HCT116 (cell line): ENCODE measurements around the gene HNRNPL. TPM values are rescaled to one million over a fixed set of nuclear protein-coding genes. Genes with fewer than 3 reads are reported as not detected.

Source experiments
- ATAC-seq: fragments of 200-7000 bp; cut with Tn5 transposase; 2 replicates; pipeline ENCODE4 v1.9.1; 2020; ENCODE audit warnings: mild to moderate bottlenecking, moderate library complexity
- BruUV-seq: library from RNA; stranded (reverse); fragments of 400-500 nt; replicated peaks from 2 replicates; lab custom pipeline; 2021; lab: Mats Ljungman, UMichigan
- CTCF ChIA-PET: fragments of 300-600 bp; sonication (Branson Sonifier 250); formaldehyde crosslinking; loops from one replicate; lab custom pipeline; 2021; ENCODE audit warnings: antibody characterized with exemption; lab: Charles Lee
- POLR2A ChIA-PET: fragments of 300-600, 350-600 bp; sonication (Branson Sonifier 250); formaldehyde crosslinking; loops from one replicate; lab custom pipeline; 2021; ENCODE audit warnings: antibody characterized with exemption; lab: Charles Lee
- RAD21 ChIA-PET, 2 experiments: fragments of 300-600 bp; sonication (Branson Sonifier 250); formaldehyde crosslinking; loops; one replicate each; lab custom pipeline; 2023; ENCODE audit warnings: low total read pairs in 2 of 2; ENCODE audit not compliant: uncharacterized antibody in 2 of 2, unreplicated experiment in 2 of 2, low non-redundant PET in 1 of 2; lab: Charles Lee
- DNase-seq: peaks from one replicate; pipeline ENCODE4 v3.0.0-alpha.2; 2010; ENCODE audit warnings: low read depth, low spot score
- H2AFZ ChIP-seq: fragments of 200-600 bp; shearing (Covaris generic), sonication (generic); 2 replicates; pipeline ENCODE4 v1.6.1; 2017; ENCODE audit warnings: low read depth, mixed run types, mixed read lengths, antibody characterized with exemption, low read length; ENCODE audit not compliant: poor library complexity, severe bottlenecking
- H3K27ac ChIP-seq: 2 replicates; pipeline ENCODE4 v1.5.1; 2012; ENCODE audit warnings: low read depth, low read length
- H3K27me3 ChIP-seq: fragments of 200-600 bp; sonication (generic); 2 replicates; pipeline ENCODE4 v1.6.1; 2016; ENCODE audit warnings: mixed run types, low read length, mixed read lengths; ENCODE audit not compliant: insufficient read depth
- H3K36me3 ChIP-seq, 2 experiments: fragments of 200-500 bp in 1 of 2; fragments of 200-600 bp in 1 of 2; sonication (Bioruptor generic) in 1 of 2; sonication (generic) in 1 of 2; 2 replicates each; pipeline versions ENCODE4 v1.5.1 to v1.6.1; 2014 to 2016; ENCODE audit warnings: low read length in 2 of 2, inconsistent platforms in 1 of 2, mixed read lengths in 1 of 2, mixed run types in 1 of 2; ENCODE audit not compliant: insufficient read depth in 2 of 2, control insufficient read depth in 1 of 2
- H3K4me1 ChIP-seq, 2 experiments: fragments of 200-600 bp in 1 of 2; sonication (generic) in 1 of 2; 2 replicates each; pipeline versions ENCODE4 v1.5.1 to v1.6.1; 2012 to 2017; ENCODE audit warnings: low read length in 2 of 2, inconsistent platforms in 1 of 2, mild to moderate bottlenecking in 1 of 2, mixed read lengths in 1 of 2, mixed run types in 1 of 2, moderate library complexity in 1 of 2; ENCODE audit not compliant: insufficient read depth in 2 of 2, control insufficient read depth in 1 of 2
- H3K4me2 ChIP-seq: fragments of 200-600 bp; sonication (generic); 2 replicates; pipeline ENCODE4 v1.6.1; 2017; ENCODE audit warnings: mixed run types, low read length, mixed read lengths
- H3K4me3 ChIP-seq, 2 experiments: fragments of 200-600 bp in 1 of 2; sonication (generic) in 1 of 2; replicated peaks in 1 of 2; 2 replicates each; pipeline ENCODE4 v1.5.1; 2011 to 2016; ENCODE audit warnings: low read length in 2 of 2, control low read depth in 1 of 2, low read depth in 1 of 2, mild to moderate bottlenecking in 1 of 2, mixed read lengths in 1 of 2, mixed run types in 1 of 2
- H3K79me2 ChIP-seq: fragments of 200-600 bp; sonication (generic); 2 replicates; pipeline ENCODE4 v1.6.1; 2017; ENCODE audit warnings: mild to moderate bottlenecking, mixed run types, low read length, moderate library complexity, mixed read lengths; ENCODE audit not compliant: insufficient read depth
- H3K9ac ChIP-seq: fragments of 200-600 bp; sonication (generic); 2 replicates; pipeline ENCODE4 v1.6.1; 2016; ENCODE audit warnings: low read length, mixed read lengths
- H3K9me2 ChIP-seq: fragments of 200-600 bp; sonication (generic), shearing (Covaris generic); 2 replicates; pipeline ENCODE4 v1.6.1; 2017; ENCODE audit warnings: mixed run types, mild to moderate bottlenecking, moderate library complexity; ENCODE audit not compliant: insufficient read depth
- H3K9me3 ChIP-seq, 2 experiments: fragments of 200-500 bp in 1 of 2; fragments of 200-600 bp in 1 of 2; sonication (Bioruptor generic) in 1 of 2; sonication (generic) in 1 of 2; 2 replicates each; pipeline ENCODE4 v1.6.1; 2014 to 2017; ENCODE audit warnings: low read length in 2 of 2, mixed read lengths in 2 of 2, inconsistent platforms in 1 of 2, low read depth in 1 of 2, mild to moderate bottlenecking in 1 of 2, mixed run types in 1 of 2, moderate library complexity in 1 of 2; ENCODE audit not compliant: control insufficient read depth in 1 of 2, insufficient read depth in 1 of 2
- H4K20me1 ChIP-seq: fragments of 200-600 bp; sonication (generic), shearing (Covaris generic); 2 replicates; pipeline ENCODE4 v1.6.1; 2017; ENCODE audit warnings: mixed run types, mild to moderate bottlenecking, moderate library complexity; ENCODE audit not compliant: insufficient read depth
- EGR1 ChIP-seq: IDR thresholded peaks from 2 replicates; pipeline ENCODE4 v1.6.1; 2012; ENCODE audit warnings: low read depth
- ELF1 ChIP-seq: IDR thresholded peaks from 2 replicates; pipeline ENCODE4 v1.6.1; 2012; ENCODE audit warnings: low read depth, borderline replicate concordance
- EZH2phosphoT487 ChIP-seq: fragments of 200-600 bp; IDR thresholded peaks from 2 replicates; pipeline ENCODE4 v1.6.1; 2018; ENCODE audit warnings: antibody characterized with exemption, borderline replicate concordance
- JUND ChIP-seq: IDR thresholded peaks from 2 replicates; pipeline ENCODE4 v1.6.1; 2012
- SRF ChIP-seq: IDR thresholded peaks from 2 replicates; pipeline ENCODE4 v1.6.1; 2012; ENCODE audit warnings: low read depth
- TCF7L2 ChIP-seq: IDR thresholded peaks from 2 replicates; pipeline ENCODE4 v1.7.0; 2011; ENCODE audit warnings: borderline replicate concordance, inconsistent platforms; ENCODE audit not compliant: insufficient read depth, insufficient read length; ENCODE audit errors: extremely low read depth
- intact Hi-C: fragments of 100-400 bp; cut with micrococcal nuclease; formaldehyde crosslinking; loops from 2 replicates; pipeline ENCODE4 v1.10.0; 2022
- total RNA-seq: library from RNA; stranded (reverse); gene quantifications from one replicate; pipeline ENCODE4 v1.2.1, GENCODE V29; 2021; ENCODE audit not compliant: unreplicated experiment
- TF ChIP-seq, protein P1 (sequence below): IDR thresholded peaks from 2 replicates; pipeline ENCODE4 v1.6.1; 2011; ENCODE audit warnings: mild to moderate bottlenecking, low read length, moderate library complexity; ENCODE audit not compliant: insufficient replicate concordance; ENCODE audit errors: extremely low read depth
- TF ChIP-seq, protein P2 (sequence below), 3 experiments: fragments of 200-600 bp in 1 of 3; sonication (generic) in 1 of 3; IDR thresholded peaks in 2 of 3; conservative IDR thresholded peaks in 1 of 3; 2 replicates each; pipeline ENCODE4 v1.5.1; 2012 to 2017; ENCODE audit warnings: low read depth in 2 of 3, low read length in 2 of 3, antibody characterized with exemption in 1 of 3, borderline replicate concordance in 1 of 3, control low read depth in 1 of 3, mild to moderate bottlenecking in 1 of 3, mixed read lengths in 1 of 3, mixed run types in 1 of 3, moderate library complexity in 1 of 3; ENCODE audit not compliant: insufficient read depth in 1 of 3

HNRNPL gene
- total RNA-seq, 1 experiment from 2014 or later: 551 TPM

DNA sequence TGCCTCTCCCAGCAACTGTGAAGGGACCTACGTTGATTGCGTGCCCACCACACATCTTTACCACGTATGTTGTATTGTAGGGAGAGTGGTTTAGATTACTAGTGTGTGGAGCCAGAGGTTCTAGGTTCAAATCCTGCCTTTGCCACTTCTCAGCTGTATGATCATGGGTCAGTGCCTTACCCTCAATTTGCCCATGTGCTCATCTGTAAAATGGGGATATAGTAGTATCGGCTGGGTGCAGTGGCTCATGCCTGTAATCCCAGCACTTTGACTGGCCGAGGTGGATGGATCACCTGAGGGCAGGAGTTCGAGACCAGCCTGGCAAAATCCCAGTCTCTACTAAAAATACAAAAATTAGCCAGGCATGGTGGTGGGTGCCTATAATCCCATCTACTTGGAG, 36.5 kb downstream of the HNRNPL start:
- no peak overlapping the region for H3K27ac ChIP-seq
- CTCF ChIA-PET: no interaction called here
- TF ChIP-seq, protein P1, sequence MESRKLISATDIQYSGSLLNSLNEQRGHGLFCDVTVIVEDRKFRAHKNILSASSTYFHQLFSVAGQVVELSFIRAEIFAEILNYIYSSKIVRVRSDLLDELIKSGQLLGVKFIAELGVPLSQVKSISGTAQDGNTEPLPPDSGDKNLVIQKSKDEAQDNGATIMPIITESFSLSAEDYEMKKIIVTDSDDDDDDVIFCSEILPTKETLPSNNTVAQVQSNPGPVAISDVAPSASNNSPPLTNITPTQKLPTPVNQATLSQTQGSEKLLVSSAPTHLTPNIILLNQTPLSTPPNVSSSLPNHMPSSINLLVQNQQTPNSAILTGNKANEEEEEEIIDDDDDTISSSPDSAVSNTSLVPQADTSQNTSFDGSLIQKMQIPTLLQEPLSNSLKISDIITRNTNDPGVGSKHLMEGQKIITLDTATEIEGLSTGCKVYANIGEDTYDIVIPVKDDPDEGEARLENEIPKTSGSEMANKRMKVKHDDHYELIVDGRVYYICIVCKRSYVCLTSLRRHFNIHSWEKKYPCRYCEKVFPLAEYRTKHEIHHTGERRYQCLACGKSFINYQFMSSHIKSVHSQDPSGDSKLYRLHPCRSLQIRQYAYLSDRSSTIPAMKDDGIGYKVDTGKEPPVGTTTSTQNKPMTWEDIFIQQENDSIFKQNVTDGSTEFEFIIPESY: no peak
- no peak for TF ChIP-seq EGR1
- H3K4me1 ChIP-seq: no peaks in the 10 kb centered on the region
- H3K9me2 ChIP-seq: no peaks in the 10 kb centered on the region
- BruUV-seq: no TSS peak
- H3K27me3 ChIP-seq: no peaks in the 10 kb centered on the region
- intact Hi-C loops: no loop called here
- no peaks in the 10 kb centered on the region for H3K36me3 ChIP-seq
- no peak overlapping the region for H3K4me2 ChIP-seq
- ATAC-seq (no peak), DNase-seq (no peak)
- H3K4me3 ChIP-seq: no peak overlapping the region
- no peak overlapping the region for H2AFZ ChIP-seq
- no peaks in the 10 kb centered on the region for H4K20me1 ChIP-seq
- H3K9ac ChIP-seq: no peak overlapping the region
- H3K79me2 ChIP-seq: no peaks in the 10 kb centered on the region
- POLR2A ChIA-PET: interaction anchor here (2.4 kb wide), 1 partner anchor 9 kb away, joined by 16 read pairs; no protein-coding TSS in a partner anchor
- RAD21 ChIA-PET: no interaction called here
- H3K9me3 ChIP-seq: no peaks in the 10 kb centered on the region

DNA sequence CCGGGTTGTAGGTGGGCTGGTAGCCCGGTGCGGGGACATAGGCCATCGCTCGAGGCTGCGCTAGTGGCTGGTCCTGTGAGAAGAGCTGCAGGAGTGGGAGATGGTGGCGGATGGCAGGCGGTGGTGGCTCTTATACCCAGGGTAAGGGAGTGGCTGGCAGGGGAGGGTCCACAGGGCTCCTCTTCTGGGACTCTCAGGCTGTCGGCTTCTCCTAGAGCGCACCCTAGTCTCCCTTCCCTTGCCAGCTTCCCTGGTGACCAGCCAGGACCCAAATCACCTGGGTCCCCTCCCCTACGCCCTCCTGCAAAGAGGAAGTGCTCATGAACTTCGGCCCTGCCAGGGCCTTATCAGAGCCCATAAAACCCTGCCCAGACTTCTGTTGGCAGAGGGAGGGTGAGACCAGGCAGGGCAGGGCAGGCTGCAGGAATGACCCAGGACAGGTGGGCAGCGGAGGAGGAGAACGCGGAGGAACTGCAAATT, 36.9 kb downstream of the HNRNPL start, which contains the start of gene LGALS4:
LGALS4 (minus strand) TSS at position 105 of the 480 bp plus-strand sequence; CDS start at position 46, 59 bp downstream.
- POLR2A ChIA-PET: interaction anchor here (2.4 kb wide), 1 partner anchor 10 kb away, joined by 16 read pairs; no protein-coding TSS in a partner anchor
- Histone ChIP-seq H3K27ac (no peak within 1 kb of the TSS), H4K20me1 (no peaks in the 10 kb centered on the region), H3K4me1 (no peaks in the 10 kb centered on the region), H3K27me3 (no peaks in the 10 kb centered on the region), H3K9me2 (no peaks in the 10 kb centered on the region), H3K9me3 (no peaks in the 10 kb centered on the region)
- DNase-seq: no peak
- no peak for TF ChIP-seq ELF1
- no peak for TF ChIP-seq JUND
- TF ChIP-seq TCF7L2: no peak
- no peak for TF ChIP-seq EGR1
- no peak for TF ChIP-seq SRF
- TF ChIP-seq, protein P2, sequence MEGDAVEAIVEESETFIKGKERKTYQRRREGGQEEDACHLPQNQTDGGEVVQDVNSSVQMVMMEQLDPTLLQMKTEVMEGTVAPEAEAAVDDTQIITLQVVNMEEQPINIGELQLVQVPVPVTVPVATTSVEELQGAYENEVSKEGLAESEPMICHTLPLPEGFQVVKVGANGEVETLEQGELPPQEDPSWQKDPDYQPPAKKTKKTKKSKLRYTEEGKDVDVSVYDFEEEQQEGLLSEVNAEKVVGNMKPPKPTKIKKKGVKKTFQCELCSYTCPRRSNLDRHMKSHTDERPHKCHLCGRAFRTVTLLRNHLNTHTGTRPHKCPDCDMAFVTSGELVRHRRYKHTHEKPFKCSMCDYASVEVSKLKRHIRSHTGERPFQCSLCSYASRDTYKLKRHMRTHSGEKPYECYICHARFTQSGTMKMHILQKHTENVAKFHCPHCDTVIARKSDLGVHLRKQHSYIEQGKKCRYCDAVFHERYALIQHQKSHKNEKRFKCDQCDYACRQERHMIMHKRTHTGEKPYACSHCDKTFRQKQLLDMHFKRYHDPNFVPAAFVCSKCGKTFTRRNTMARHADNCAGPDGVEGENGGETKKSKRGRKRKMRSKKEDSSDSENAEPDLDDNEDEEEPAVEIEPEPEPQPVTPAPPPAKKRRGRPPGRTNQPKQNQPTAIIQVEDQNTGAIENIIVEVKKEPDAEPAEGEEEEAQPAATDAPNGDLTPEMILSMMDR (IDR thresholded peaks at IDR 0.05 in 2 of 3, conservative IDR thresholded peaks at IDR 0.05 in 1 of 3; ENCODE audit: borderline replicate concordance in 1 of 3, insufficient read depth in 1 of 3, low read depth in 2 of 3, low read length in 2 of 3): no peak
- TF ChIP-seq EZH2phosphoT487: no peak
- TF ChIP-seq, all 23 proteins: peak for 0
- intact Hi-C loops: no loop called here
- ChIA-PET CTCF (no interaction called here), RAD21 (no interaction called here)
- ATAC-seq: no peak
- Histone ChIP-seq H3K9ac (no peak within 1 kb of the TSS), H2AFZ (no peak within 1 kb of the TSS), H3K79me2 (no peaks in the 10 kb centered on the region), H3K4me3 (no peak within 1 kb of the TSS), H3K36me3 (no peaks in the 10 kb centered on the region), H3K4me2 (no peak within 1 kb of the TSS)
- BruUV-seq: no TSS peak
